ENCODE results near the gene KRTAP1-3.

KRTAP1-3 gene

GRCh38 chr17:41018541-41018940 is 16.1 kb downstream of the KRTAP1-3 start:
- no peak overlapping the region for H3K4me2 ChIP-seq (ENCODE audit: low read depth, low read length, poor library complexity, severe bottlenecking)
- H3K36me3 ChIP-seq (ENCODE audit: low read length) = no peaks in the 10 kb centered on the region
- no peaks in the 10 kb centered on the region for H3K9me3 ChIP-seq (ENCODE audit: insufficient read depth, low read length)
- TF ChIP-seq EZH2phosphoT487 (conservative IDR thresholded peaks at IDR 0.05; ENCODE audit: low read length) = no peak
- TF ChIP-seq CTCF (IDR thresholded peaks at IDR 0.05; ENCODE audit: insufficient read depth, low read length, poor library complexity, severe bottlenecking) = no peak
- no peaks in the 10 kb centered on the region for H3K79me2 ChIP-seq (ENCODE audit: insufficient read depth, low read length)
- H4K20me1 ChIP-seq (ENCODE audit: low read depth, low read length) = no peaks in the 10 kb centered on the region
- no peak overlapping the region for H2AFZ ChIP-seq (ENCODE audit: low read depth, low read length, severe bottlenecking)
- H3K4me3 ChIP-seq (ENCODE audit: insufficient read depth, low read length, poor library complexity, severe bottlenecking) = no peak overlapping the region
- no peaks in the 10 kb centered on the region for H3F3A ChIP-seq (ENCODE audit: insufficient read depth)
- H3K9ac ChIP-seq (ENCODE audit: low read length) = no peak overlapping the region
- H3K27me3 ChIP-seq (ENCODE audit: low read length) = no peaks in the 10 kb centered on the region
- no peaks in the 10 kb centered on the region for H3K9me2 ChIP-seq (replicated peaks; ENCODE audit: insufficient read depth, low read length)
- no peak overlapping the region for H3K27ac ChIP-seq (ENCODE audit: low read depth, low read length)

- H3K4me2 ChIP-seq (ENCODE audit: low read depth, low read length, poor library complexity, severe bottlenecking) = no peak overlapping the region
- H2AFZ ChIP-seq (ENCODE audit: low read depth, low read length, severe bottlenecking) = no peak overlapping the region
These were observed 18.0 kb downstream of the KRTAP1-3 start for GRCh38 chr17:41016578-41017215.

GRCh38 chr17:41015454-41015853 is 19.2 kb downstream of the KRTAP1-3 start:
- H3K9ac ChIP-seq (ENCODE audit: low read length) = no peak overlapping the region
- no peak overlapping the region for H3K4me3 ChIP-seq (ENCODE audit: insufficient read depth, low read length, poor library complexity, severe bottlenecking)
- no peaks in the 10 kb centered on the region for H3K27me3 ChIP-seq (ENCODE audit: low read length)
- no peak overlapping the region for H3K4me2 ChIP-seq (ENCODE audit: low read depth, low read length, poor library complexity, severe bottlenecking)
- no peak overlapping the region for H3K27ac ChIP-seq (ENCODE audit: low read depth, low read length)
- H2AFZ ChIP-seq (ENCODE audit: low read depth, low read length, severe bottlenecking) = no peak overlapping the region
- H3K36me3 ChIP-seq (ENCODE audit: low read length) = no peaks in the 10 kb centered on the region
- no peaks in the 10 kb centered on the region for H3K79me2 ChIP-seq (ENCODE audit: insufficient read depth, low read length)
- no peak for TF ChIP-seq EZH2phosphoT487 (conservative IDR thresholded peaks at IDR 0.05; ENCODE audit: low read length)
- TF ChIP-seq CTCF (IDR thresholded peaks at IDR 0.05; ENCODE audit: insufficient read depth, low read length, poor library complexity, severe bottlenecking) = no peak
- H3F3A ChIP-seq (ENCODE audit: insufficient read depth) = no peaks in the 10 kb centered on the region
- no peaks in the 10 kb centered on the region for H4K20me1 ChIP-seq (ENCODE audit: low read depth, low read length)
- no peaks in the 10 kb centered on the region for H3K9me3 ChIP-seq (ENCODE audit: insufficient read depth, low read length)
- no peaks in the 10 kb centered on the region for H3K9me2 ChIP-seq (replicated peaks; ENCODE audit: insufficient read depth, low read length)

More at GRCh38 chr17:41016578-41017215, 18.0 kb downstream of the KRTAP1-3 start:
- Histone ChIP-seq H3F3A (ENCODE audit: insufficient read depth) (no peaks in the 10 kb centered on the region), H3K4me3 (ENCODE audit: insufficient read depth, low read length, poor library complexity, severe bottlenecking) (no peak overlapping the region), H4K20me1 (ENCODE audit: low read depth, low read length) (no peaks in the 10 kb centered on the region), H3K27me3 (ENCODE audit: low read length) (no peaks in the 10 kb centered on the region), H3K9ac (ENCODE audit: low read length) (no peak overlapping the region), H3K27ac (ENCODE audit: low read depth, low read length) (no peak overlapping the region), H3K9me3 (ENCODE audit: insufficient read depth, low read length) (no peaks in the 10 kb centered on the region), H3K79me2 (ENCODE audit: insufficient read depth, low read length) (no peaks in the 10 kb centered on the region), H3K9me2 (replicated peaks; ENCODE audit: insufficient read depth, low read length) (no peaks in the 10 kb centered on the region), H3K36me3 (ENCODE audit: low read length) (no peaks in the 10 kb centered on the region)
- TF ChIP-seq CTCF (IDR thresholded peaks at IDR 0.05; ENCODE audit: insufficient read depth, low read length, poor library complexity, severe bottlenecking) = no peak
